ENCODE data around the gene AKAP13. TPM values are rescaled to one million over a fixed set of nuclear protein-coding genes. Genes with fewer than 3 reads are reported as not detected.
A peak's percentile ranks its signal among the peaks of the same experiment; 100 is the strongest.
"Not testable (repeated sequence)": the region's sequence is repeated elsewhere in the genome, so short reads cannot be mapped to it uniquely, and the experiment has no call there.

Gene AKAP13
- total and polyA plus RNA-seq, 2 donors (not counting 1 experiment from before 2014, with no cell fraction given), result 73.8 to 358 TPM

DNA sequence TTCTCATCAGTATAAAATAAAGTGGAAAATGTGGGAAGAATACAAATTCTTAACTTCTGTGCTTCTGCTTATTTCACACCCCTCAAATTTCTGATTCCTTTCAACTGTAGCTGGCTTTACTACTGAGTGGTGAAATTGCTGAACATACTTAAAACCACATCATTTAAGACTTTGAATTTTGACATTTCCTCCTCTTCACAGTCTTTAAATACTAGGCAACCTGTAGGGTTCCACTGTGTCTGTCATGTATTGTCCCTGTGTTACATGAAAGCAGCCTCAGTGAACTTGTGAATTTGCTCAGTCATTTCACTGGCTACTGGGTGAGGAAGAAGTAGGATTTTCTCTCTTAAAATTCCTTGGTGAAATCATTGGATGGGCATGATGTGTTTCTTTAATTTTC, 101.1 kb downstream of the AKAP13 start:
- Histone ChIP-seq H4K20me1 (ENCODE audit: control insufficient read depth, insufficient read depth, low read length, poor library complexity, severe bottlenecking) (peaks cover 67% of the 10 kb centered on the region), H3K4me1 (ENCODE audit: control insufficient read depth in 2 of 2, insufficient read depth in 2 of 2, low read length in 2 of 2) (peaks cover 57 to 64% of the 10 kb centered on the region in 2 donors), H3K79me2 (ENCODE audit: control insufficient read depth, insufficient read depth, low read length) (peaks cover 78% of the 10 kb centered on the region)
- H3K4me2 ChIP-seq (replicated peaks; ENCODE audit: low read depth, low read length, poor library complexity, severe bottlenecking); H3K36me3 ChIP-seq (replicated peaks in 1 of 2; ENCODE audit: control extremely low read depth in 1 of 2, control insufficient read depth in 1 of 2, extremely low read depth in 1 of 2, insufficient read depth in 2 of 2, low read length in 1 of 2); H3K9ac ChIP-seq (ENCODE audit: low read length); H3K27me3 ChIP-seq (replicated peaks in 1 of 4; ENCODE audit: control extremely low read depth in 1 of 4, control insufficient read depth in 3 of 4, insufficient read depth in 4 of 4, low read length in 3 of 4); H3K9me3 ChIP-seq (ENCODE audit: control extremely low read depth in 1 of 3, control insufficient read depth in 2 of 3, insufficient read depth in 1 of 3, low read length in 2 of 3); H3K4me3 ChIP-seq (ENCODE audit: control extremely low read depth in 1 of 5, extremely low read depth in 1 of 5, insufficient read depth in 1 of 5, low read depth in 2 of 5, low read length in 4 of 5); H2AFZ ChIP-seq (ENCODE audit: insufficient read depth, low read depth, low read length, poor library complexity, severe bottlenecking); H3K27ac ChIP-seq (ENCODE audit: low read length in 2 of 2); ATAC-seq (ENCODE audit: low read depth); H3K4me3 Mint-ChIP-seq; DNase-seq; POLR2A ChIA-PET; H3K9me3 Mint-ChIP-seq (ENCODE audit: insufficient read depth); H3K27me3 Mint-ChIP-seq: not testable (repeated sequence)
- peaks cover 79% of the 10 kb centered on the region for H3K4me1 Mint-ChIP-seq
- intact Hi-C loops (cut with micrococcal nuclease), result loop anchor here (1.0 to 10.0 kb wide), 3 partner anchors 8 to 133 kb away; no protein-coding TSS in a partner anchor
- CTCF ChIA-PET, result interaction anchor here (1.2 to 1.6 kb wide), 2 partner anchors 35 to 150 kb away, joined by 3 to 4 read pairs; no protein-coding TSS in a partner anchor
- peak overlapping the region; percentile 26 for H3K27ac Mint-ChIP-seq

DNA sequence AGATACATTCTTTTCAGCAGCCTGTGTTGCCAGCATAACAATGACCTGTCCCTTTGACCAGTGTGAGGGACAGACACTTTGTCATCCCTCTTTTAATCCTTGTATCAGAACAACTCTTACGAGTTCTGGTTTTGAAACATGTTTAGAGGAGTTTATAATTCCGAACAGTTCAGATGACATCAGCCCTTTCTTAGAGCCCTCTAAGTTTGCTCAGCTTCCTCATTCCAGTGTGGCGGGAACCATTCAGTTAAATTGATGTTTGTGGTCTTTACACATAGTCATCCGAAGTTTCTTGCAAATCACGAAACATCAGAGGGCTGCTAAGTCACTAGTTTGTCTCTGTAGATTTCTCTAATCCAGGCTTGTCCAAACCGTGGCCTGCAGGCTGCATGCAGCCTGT, 102.5 kb downstream of the AKAP13 start:
- DNase-seq, result peak; percentile 32
- Mint-ChIP-seq H3K4me1 (peaks cover 71% of the 10 kb centered on the region), H3K27ac (peak overlapping the region; percentile 50), H3K27me3 (no peaks in the 10 kb centered on the region), H3K9me3 (ENCODE audit: insufficient read depth) (no peaks in the 10 kb centered on the region), H3K4me3 (peak overlapping the region; percentile 40)
- Histone ChIP-seq H3K27me3 (replicated peaks in 1 of 4; ENCODE audit: control extremely low read depth in 1 of 4, control insufficient read depth in 3 of 4, insufficient read depth in 4 of 4, low read length in 3 of 4) (no peaks in the 10 kb centered on the region), H3K9me3 (ENCODE audit: control extremely low read depth in 1 of 3, control insufficient read depth in 2 of 3, insufficient read depth in 1 of 3, low read length in 2 of 3) (no peaks in the 10 kb centered on the region), H3K27ac (ENCODE audit: low read length in 2 of 2) (peak overlapping the region in 1 of 2 donors; percentile 35), H3K9ac (ENCODE audit: low read length) (no peak overlapping the region), H4K20me1 (ENCODE audit: control insufficient read depth, insufficient read depth, low read length, poor library complexity, severe bottlenecking) (peaks cover 71% of the 10 kb centered on the region), H3K4me2 (replicated peaks; ENCODE audit: low read depth, low read length, poor library complexity, severe bottlenecking) (peak overlapping the region; percentile 30), H3K79me2 (ENCODE audit: control insufficient read depth, insufficient read depth, low read length) (peaks cover 77% of the 10 kb centered on the region), H2AFZ (ENCODE audit: insufficient read depth, low read depth, low read length, poor library complexity, severe bottlenecking) (no peak overlapping the region), H3K4me1 (ENCODE audit: control insufficient read depth in 2 of 2, insufficient read depth in 2 of 2, low read length in 2 of 2) (peaks cover 45 to 52% of the 10 kb centered on the region in 2 donors), H3K4me3 (ENCODE audit: control extremely low read depth in 1 of 5, extremely low read depth in 1 of 5, insufficient read depth in 1 of 5, low read depth in 2 of 5, low read length in 4 of 5) (no peak overlapping the region), H3K36me3 (replicated peaks in 1 of 2; ENCODE audit: control extremely low read depth in 1 of 2, control insufficient read depth in 1 of 2, extremely low read depth in 1 of 2, insufficient read depth in 2 of 2, low read length in 1 of 2) (peaks cover 2 to 15% of the 10 kb centered on the region in 2 experiments)
- TF ChIP-seq, protein P1, sequence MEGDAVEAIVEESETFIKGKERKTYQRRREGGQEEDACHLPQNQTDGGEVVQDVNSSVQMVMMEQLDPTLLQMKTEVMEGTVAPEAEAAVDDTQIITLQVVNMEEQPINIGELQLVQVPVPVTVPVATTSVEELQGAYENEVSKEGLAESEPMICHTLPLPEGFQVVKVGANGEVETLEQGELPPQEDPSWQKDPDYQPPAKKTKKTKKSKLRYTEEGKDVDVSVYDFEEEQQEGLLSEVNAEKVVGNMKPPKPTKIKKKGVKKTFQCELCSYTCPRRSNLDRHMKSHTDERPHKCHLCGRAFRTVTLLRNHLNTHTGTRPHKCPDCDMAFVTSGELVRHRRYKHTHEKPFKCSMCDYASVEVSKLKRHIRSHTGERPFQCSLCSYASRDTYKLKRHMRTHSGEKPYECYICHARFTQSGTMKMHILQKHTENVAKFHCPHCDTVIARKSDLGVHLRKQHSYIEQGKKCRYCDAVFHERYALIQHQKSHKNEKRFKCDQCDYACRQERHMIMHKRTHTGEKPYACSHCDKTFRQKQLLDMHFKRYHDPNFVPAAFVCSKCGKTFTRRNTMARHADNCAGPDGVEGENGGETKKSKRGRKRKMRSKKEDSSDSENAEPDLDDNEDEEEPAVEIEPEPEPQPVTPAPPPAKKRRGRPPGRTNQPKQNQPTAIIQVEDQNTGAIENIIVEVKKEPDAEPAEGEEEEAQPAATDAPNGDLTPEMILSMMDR (IDR thresholded peaks at IDR 0.05), result no peak
- TF ChIP-seq EZH2 (IDR thresholded peaks at IDR 0.05; ENCODE audit: borderline replicate concordance, insufficient read depth, low read depth, low read length, poor library complexity, severe bottlenecking), result no peak
- ChIA-PET POLR2A (no interaction called here), CTCF (interaction anchor here (0.6 to 1.6 kb wide), 3 partner anchors 12 to 151 kb away, joined by 3 to 4 read pairs (median 4); no protein-coding TSS in a partner anchor)
- peak; percentile 56 for ATAC-seq (ENCODE audit: low read depth)
- 3% methylated on average over 3 of the region's 6 CpGs for WGBS (ENCODE audit: insufficient coverage)
- intact Hi-C loops (cut with micrococcal nuclease), result loop anchor here (5.0 to 10.0 kb wide), 2 partner anchors 41 to 132 kb away; no protein-coding TSS in a partner anchor

DNA sequence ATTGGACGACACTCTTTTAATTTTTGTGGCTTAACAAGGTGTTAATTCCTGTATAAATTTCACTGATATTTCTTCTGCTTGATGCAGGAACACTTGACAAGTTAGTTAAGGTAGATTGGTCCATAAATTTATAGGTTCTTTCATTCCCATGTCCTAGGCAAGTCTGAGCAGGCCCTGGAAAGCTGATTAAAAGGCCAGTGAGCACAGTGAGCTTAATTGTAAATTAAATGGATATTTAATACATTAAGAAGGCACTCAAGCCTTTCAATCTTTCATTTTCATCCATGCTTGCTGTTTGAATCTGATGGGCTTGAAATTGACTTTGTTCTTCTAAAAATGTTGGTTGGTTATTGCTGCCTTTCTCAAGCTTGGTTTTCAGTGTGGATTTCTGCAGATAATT, 103.6 kb downstream of the AKAP13 start:
- peaks cover 77% of the 10 kb centered on the region for H3K79me2 ChIP-seq (ENCODE audit: control insufficient read depth, insufficient read depth, low read length)
- CTCF ChIA-PET, result interaction anchor here (0.8 to 1.5 kb wide), 8 partner anchors 9 to 299 kb away, joined by 3 to 4 read pairs (median 3); no protein-coding TSS in a partner anchor

More for the DNA sequence above, 103.6 kb downstream of the AKAP13 start:
- ATAC-seq (ENCODE audit: low read depth); H3K27me3 Mint-ChIP-seq; H3K27ac ChIP-seq (ENCODE audit: low read length in 2 of 2); DNase-seq; H3K4me3 Mint-ChIP-seq; H3K9ac ChIP-seq (ENCODE audit: low read length); H3K27ac Mint-ChIP-seq; H3K4me3 ChIP-seq (ENCODE audit: control extremely low read depth in 1 of 5, extremely low read depth in 1 of 5, insufficient read depth in 1 of 5, low read depth in 2 of 5, low read length in 4 of 5); H3K27me3 ChIP-seq (replicated peaks in 1 of 4; ENCODE audit: control extremely low read depth in 1 of 4, control insufficient read depth in 3 of 4, insufficient read depth in 4 of 4, low read length in 3 of 4); POLR2A ChIA-PET; H2AFZ ChIP-seq (ENCODE audit: insufficient read depth, low read depth, low read length, poor library complexity, severe bottlenecking); H3K9me3 Mint-ChIP-seq (ENCODE audit: insufficient read depth); H3K4me2 ChIP-seq (replicated peaks; ENCODE audit: low read depth, low read length, poor library complexity, severe bottlenecking); H3K9me3 ChIP-seq (ENCODE audit: control extremely low read depth in 1 of 3, control insufficient read depth in 2 of 3, insufficient read depth in 1 of 3, low read length in 2 of 3): not testable (repeated sequence)
- H4K20me1 ChIP-seq (ENCODE audit: control insufficient read depth, insufficient read depth, low read length, poor library complexity, severe bottlenecking), result peaks cover 71% of the 10 kb centered on the region
- intact Hi-C loops (cut with micrococcal nuclease), result loop anchor here (5.0 to 10.0 kb wide), 2 partner anchors 42 to 131 kb away; no protein-coding TSS in a partner anchor
- no CpG with 5 or more reads among the region's 1 CpG for WGBS (ENCODE audit: insufficient coverage)
- H3K4me1 ChIP-seq (ENCODE audit: control insufficient read depth in 2 of 2, insufficient read depth in 2 of 2, low read length in 2 of 2), result peaks cover 38 to 46% of the 10 kb centered on the region in 2 donors
- peaks cover 74% of the 10 kb centered on the region for H3K4me1 Mint-ChIP-seq
- H3K36me3 ChIP-seq (replicated peaks in 1 of 2; ENCODE audit: control extremely low read depth in 1 of 2, control insufficient read depth in 1 of 2, extremely low read depth in 1 of 2, insufficient read depth in 2 of 2, low read length in 1 of 2), result peaks cover 2 to 22% of the 10 kb centered on the region in 2 experiments

Measured in B cell (primary cell).